DMS 273 treated with DMSO at 0.1 percent for 48 hours (cell line): Measurements from ENCODE around the gene GALNT3.

Experiments
- DNase-seq: peaks from one replicate; lab custom pipeline; 2025; lab: John Stamatoyannopoulos, UW

GALNT3 gene

DNA sequence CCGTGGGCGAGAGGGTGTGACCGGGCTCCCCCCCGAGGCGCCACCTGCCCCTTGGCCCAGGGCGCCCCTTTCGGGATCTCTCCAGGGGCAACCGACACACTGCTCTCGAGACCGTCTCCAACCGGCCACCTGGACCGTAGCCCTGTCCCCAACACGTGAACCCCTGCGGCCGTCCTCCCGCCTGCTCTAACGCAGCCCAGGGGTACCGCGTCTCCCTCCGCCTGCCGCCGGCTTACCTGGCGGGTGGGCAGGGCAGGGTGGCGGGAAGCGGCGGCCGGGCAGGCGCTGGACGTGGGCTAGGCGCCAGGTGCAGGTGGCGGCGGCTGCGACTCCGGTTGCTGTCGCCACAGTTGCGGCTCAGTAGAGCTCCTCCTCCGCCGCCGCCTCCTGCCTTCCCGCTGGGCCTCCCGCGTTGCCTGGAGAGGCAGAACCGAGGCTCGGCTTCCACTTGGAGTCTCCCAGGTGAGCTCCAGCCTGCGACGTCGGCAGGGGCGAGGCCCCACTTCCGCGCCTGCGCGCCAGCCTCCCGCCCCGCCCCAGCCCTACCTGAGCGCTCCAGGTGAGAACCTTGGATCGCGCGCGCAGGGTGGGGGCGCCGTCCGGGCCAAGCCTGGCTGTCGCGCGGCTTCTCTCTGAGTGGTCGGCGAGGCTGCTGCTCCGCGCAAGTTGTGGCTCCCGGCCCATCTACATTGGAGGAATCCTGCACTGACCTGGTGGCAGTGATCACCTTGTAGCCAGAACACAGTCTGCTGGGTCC, at the start of gene GALNT3:
Gene GALNT3 (minus strand): TSS at position 469 of the 757 bp plus-strand sequence. CDS start 23,547 bp downstream, outside the sequence.
- DNase-seq: no peak

GRCh38 chr2:165843351-165843750, 49.3 kb upstream of the GALNT3 start:
- DNase-seq: peak; percentile 100

- DNase-seq: no peak
These were observed 46.4 kb upstream of the GALNT3 start for GRCh38 chr2:165840333-165840958.

DNA sequence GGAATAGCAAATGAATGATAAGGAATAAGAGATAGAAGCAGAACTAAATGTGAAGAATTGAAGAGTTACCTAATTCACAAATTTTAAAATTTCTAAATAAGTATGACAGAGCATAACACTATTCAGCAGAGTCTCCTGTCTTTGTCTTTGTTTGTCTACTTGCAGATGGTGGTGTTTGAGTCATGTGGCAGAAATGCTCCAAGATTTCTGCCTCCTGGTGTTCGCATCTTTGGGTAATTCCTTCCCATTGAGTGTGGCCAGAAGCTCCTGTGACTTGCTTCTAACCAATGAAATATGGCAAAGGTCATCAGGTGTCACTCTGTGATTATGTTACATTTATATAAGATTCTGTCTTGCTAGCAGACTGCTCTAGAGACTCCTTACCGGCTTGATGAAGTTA, 45.6 kb upstream of the GALNT3 start:
- no peak for DNase-seq

GRCh38 chr2:165837122-165837521, 43.1 kb upstream of the GALNT3 start:
- no peak for DNase-seq

DNA sequence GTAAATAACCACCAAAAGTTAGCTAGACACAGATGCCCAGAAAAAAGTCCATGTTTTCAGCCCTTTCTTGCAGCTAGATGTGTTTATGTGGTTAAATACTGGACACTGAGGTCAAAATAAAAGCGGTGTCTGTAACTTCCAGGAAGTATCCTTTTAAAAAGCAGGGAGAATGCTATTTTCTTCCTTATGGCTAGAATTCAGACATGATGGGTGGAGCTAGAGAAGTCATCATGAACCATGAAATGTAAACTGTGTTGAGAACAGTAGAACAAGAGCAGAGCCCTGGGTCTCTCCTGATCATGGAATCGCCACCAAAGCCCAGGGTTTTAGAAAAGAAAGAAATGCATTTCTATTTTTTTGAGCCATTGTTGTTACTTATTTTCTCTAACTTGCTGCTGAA, 41.3 kb upstream of the GALNT3 start:
- no peak for DNase-seq

- no peak for DNase-seq
These were observed 39.1 kb upstream of the GALNT3 start for GRCh38 chr2:165833156-165833555.

- no peak for DNase-seq
These were observed 33.9 kb upstream of the GALNT3 start for GRCh38 chr2:165827921-165828276.

- no peak for DNase-seq
These were observed 33.2 kb upstream of the GALNT3 start for GRCh38 chr2:165827016-165827920.

GRCh38 chr2:165825041-165825440, 31.0 kb upstream of the GALNT3 start:
- DNase-seq: no peak

GRCh38 chr2:165820296-165820695, 26.2 kb upstream of the GALNT3 start:
- no peak for DNase-seq

DNA sequence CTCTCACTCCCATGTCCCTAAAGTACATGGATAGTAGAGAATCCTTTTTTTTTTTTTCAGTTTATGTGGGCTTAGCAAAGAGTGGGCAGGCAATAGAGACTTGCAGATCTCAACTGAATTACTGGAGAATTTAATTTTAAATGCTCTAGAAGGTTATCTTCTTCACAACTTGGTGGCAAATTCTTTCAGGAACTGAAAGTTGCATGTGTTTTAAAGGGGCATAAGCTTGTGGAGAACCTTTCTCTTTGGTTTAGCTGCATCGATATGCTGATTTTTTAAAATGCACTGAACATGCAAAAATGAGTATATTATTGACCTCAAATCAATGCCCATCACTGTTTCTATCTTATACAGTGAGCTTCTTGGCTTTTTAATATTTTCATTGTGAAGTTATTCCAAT, 24.9 kb upstream of the GALNT3 start:
- no peak for DNase-seq

DNA sequence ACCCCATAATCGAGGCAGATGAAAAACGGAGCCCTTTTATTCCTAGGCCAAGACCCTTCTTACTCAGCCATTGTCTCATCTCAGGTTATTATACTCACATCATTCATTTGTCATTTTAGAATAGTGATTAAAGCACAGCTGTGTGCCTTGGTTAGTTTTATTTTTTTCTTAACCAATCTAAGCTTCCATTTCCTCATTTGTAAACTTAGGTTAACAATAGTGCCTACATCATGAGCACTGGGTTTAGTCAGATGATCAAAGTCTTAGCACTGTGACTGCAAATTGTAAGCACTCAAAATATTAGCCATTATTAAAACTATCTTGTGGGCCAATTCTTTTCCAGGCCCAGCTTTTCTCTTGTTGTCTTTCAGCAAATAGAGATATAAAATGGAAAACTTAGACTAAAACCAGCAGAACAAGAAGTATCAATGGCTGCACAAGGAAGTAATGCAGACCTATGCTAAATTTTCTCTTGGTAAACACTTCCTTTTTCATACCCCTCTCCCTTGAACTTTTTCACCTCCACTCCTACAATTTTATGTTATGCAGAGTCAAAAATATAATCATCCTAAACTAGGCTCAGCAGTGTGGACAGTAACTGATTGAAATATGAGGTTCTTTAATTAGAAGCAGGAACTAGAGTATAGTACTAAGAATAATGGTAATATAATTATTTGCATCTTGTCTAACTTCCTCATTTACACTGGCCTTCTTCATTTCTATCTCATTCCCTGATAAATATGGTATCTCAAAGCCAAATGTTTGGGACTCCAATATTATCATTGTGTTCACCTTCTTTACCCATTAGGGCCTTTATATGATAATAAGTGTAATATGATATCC, 21.5 kb upstream of the GALNT3 start:
- DNase-seq: no peak

GRCh38 chr2:165814473-165814872, 20.4 kb upstream of the GALNT3 start:
- no peak for DNase-seq

GRCh38 chr2:165811592-165812370, 17.7 kb upstream of the GALNT3 start:
- DNase-seq: no peak

- no peak for DNase-seq
These were observed 16.4 kb upstream of the GALNT3 start for GRCh38 chr2:165810418-165810817.

GRCh38 chr2:165804719-165805118, 10.7 kb upstream of the GALNT3 start:
- DNase-seq: no peak

DNA sequence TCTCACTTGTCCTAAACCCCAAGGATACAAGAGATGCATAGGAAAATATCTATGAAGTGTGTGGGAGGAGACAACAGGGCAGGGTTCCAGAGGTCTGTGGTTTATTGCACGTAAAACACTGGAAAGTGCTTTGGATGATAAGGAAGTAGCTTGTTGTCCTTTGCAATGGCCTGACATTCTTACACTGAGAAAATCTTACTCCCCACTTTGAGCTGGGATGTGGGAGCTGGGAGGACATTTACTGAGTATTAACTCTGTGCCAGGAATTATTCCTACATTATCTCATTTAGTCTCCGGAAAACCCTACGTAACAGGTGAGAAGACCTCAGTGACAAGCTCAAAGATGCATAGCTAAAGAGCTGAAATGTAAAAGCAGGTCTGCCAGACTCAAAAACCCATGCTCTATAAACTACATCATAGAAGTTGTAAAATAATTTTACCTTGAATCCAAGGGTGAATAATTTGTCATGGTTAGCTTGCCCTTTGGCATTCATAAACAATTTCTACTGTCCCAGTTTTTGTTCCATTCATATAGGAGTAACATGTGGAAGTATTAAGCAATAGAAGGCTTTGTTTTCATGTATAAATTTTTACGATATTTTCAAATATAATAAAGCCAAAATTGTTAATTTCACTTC, 9.2 kb upstream of the GALNT3 start:
- DNase-seq: no peak

DNA sequence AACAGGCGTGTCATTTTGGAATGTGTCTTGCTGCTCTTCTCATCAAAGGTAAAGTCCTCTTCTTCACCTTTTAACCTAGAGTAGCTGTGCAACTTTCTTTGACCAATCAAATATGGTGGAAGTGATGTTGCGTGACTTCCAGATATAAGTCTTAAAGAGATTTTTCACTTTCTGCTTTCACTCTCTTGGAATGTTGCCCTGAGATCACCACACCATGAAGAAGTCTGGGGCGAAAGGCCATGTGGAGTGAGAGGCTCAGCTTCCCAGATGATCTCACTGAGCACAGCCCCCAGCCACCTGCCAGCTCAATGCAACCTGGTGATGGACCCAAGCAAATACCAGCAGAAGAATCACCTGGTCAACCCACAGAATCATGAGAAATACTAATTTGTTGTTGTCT, 7.1 kb upstream of the GALNT3 start:
- DNase-seq: no peak

DNA sequence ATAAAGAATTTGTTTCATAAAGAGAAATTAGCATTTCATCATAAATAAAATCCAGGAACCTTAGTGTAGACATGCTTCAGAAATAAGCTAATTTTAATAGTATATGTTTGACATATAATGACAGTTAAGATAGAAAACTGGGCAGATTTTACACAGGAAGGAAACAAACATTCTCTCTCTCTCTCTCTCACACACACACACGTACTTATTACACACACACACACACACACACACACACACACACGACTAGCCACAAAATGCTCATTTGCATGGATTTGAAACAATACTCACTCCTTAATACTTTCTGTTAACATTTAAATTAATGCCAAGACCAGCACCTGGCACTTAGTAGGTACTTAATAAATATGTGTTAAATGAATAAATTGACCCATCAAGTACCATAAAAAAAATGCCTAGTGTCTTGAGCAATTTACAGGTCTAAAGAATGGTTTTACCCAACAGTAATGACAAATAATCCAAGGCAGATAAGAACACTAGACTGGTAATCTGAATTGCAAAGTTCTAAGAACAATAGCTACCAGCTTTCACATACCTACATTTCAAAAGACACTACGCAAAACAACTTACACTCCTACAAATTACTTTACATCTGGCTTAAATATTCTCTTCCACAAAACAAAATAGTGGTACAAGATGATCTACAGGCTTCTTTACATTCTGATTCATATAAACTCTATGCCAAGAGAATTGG, 2.9 kb upstream of the GALNT3 start:
- DNase-seq: no peak
